ACC112 (cell line): ENCODE results near the gene CEND1.

Source experiments
- H2AFZ ChIP-seq: fragments of 200-600 bp; sonication (generic); one replicate; pipeline ENCODE4 v1.6.0; 2017; ENCODE audit warnings: antibody characterized with exemption, low read length; ENCODE audit not compliant: unreplicated experiment
- H3K27ac ChIP-seq: fragments of 200-600 bp; sonication (generic); 2 replicates; pipeline ENCODE4 v1.5.1; 2014; ENCODE audit warnings: low read depth, mild to moderate bottlenecking, antibody characterized with exemption, low read length, moderate library complexity
- H3K27me3 ChIP-seq: fragments of 200-600 bp; sonication (generic); 2 replicates; pipeline ENCODE4 v1.6.1; 2014; ENCODE audit warnings: mild to moderate bottlenecking, antibody characterized with exemption, low read length, moderate library complexity, mixed read lengths; ENCODE audit not compliant: insufficient read depth
- H3K36me3 ChIP-seq: fragments of 200-600 bp; sonication (generic); 2 replicates; pipeline ENCODE4 v1.6.1; 2016; ENCODE audit warnings: mild to moderate bottlenecking, antibody characterized with exemption, low read length, moderate library complexity, mixed read lengths; ENCODE audit not compliant: insufficient read depth
- H3K4me1 ChIP-seq: fragments of 200-600 bp; sonication (generic); one replicate; pipeline ENCODE4 v1.6.1; 2016; ENCODE audit warnings: low read length, mixed read lengths; ENCODE audit not compliant: insufficient read depth, unreplicated experiment, control insufficient read depth
- H3K4me3 ChIP-seq: fragments of 200-600 bp; sonication (generic); 2 replicates; pipeline ENCODE4 v1.5.1; 2014; ENCODE audit warnings: mild to moderate bottlenecking, low read depth, low read length
- H3K79me2 ChIP-seq: fragments of 200-600 bp; sonication (generic); one replicate; pipeline ENCODE4 v1.6.0; 2016; ENCODE audit warnings: low read length; ENCODE audit not compliant: control insufficient read depth, unreplicated experiment, insufficient read depth

The CEND1 gene

DNA sequence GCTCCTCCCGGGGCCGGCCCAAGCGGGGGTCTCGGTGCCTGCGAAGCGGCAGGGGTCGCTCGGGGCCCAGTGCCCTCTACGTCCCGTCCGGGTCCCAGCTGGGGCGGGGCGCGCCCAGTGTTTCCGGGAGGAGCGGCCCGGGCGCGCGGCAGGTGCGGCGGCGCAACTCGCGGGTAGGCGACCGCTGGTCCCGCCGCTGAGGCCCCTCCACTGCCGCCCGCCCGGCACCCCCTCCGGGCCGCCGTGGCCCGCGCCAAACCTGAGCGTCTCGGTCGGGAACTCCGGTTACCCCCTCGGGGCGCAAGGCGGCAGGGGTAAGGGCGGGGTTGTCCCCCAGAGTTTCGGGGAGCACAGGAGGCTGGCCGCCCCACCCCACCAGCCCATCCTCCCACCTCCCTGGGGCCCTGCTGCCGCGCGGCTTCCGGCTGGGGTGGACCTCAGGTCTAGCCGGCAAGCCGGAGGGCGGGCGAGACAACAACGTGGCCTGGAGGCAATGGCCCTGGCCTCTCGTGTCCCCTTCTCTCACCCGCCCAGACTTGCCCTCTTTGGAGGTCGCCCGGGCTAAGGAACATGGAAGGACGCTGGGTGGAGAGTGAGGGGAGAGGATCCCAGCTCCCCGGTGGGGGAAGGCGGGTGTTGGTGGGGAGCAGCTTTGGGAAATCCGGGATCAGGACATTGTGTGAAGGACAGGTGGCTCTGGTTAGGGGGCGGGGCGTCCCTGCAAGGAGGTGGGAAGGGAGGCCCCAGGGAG lies 37.4 kb upstream of the CEND1 start:
- Histone ChIP-seq H3K36me3 (0 out of 2 replicates have a peak, but pooled peaks cover 6% of the 10 kb centered on the region), H3K27me3 (peaks cover 10% of the 10 kb centered on the region; the same call in 1 of the 2 replicates), H3K4me3 (no peak overlapping the region), H3K4me1 (peaks cover 35% of the 10 kb centered on the region), H3K27ac (no peak overlapping the region), H3K79me2 (no peaks in the 10 kb centered on the region), H2AFZ (no peak overlapping the region)

DNA sequence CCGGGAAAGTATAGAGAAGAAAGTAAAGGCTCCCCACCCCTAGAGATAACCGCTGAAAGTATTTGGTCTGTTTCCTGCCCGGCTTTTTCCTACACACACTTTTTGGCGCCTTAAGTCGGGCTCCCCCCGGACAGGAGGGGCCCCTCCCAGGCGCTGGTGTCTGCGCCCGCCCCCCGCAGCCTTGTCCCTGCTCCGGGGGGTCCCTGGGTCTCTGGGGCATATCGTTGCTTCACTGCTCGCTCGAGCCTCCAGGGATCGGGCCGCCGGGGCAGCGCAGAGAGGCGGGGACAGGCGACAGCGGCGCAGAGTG lies 36.9 kb upstream of the CEND1 start:
- Histone ChIP-seq H3K36me3 (0 out of 2 replicates have a peak, but pooled peaks cover 6% of the 10 kb centered on the region), H3K4me1 (peaks cover 32% of the 10 kb centered on the region), H2AFZ (no peak overlapping the region), H3K27ac (no peak overlapping the region), H3K27me3 (peaks cover 10% of the 10 kb centered on the region; the same call in 1 of the 2 replicates), H3K4me3 (no peak overlapping the region), H3K79me2 (peaks cover 2% of the 10 kb centered on the region)

DNA sequence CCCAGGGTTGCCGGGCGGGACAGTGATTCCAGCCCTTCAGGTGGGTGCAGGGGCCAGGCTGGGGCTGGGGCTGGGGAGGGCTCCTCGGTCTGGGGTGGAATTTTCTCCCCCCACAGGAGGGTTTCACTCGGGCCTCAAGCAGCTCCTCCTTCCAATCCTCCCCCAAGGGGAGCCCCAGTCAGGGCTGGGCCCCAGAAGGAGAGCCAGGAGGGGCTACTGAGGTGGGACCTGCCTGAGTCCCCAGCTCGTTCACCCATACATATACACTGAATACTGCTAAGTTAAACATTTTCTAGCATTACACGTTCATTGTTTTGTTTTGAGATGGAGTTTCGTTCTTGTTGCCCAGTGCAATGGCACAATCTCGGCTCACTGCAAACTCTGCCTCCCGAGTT lies 36.3 kb upstream of the CEND1 start:
- Histone ChIP-seq H3K36me3 (0 out of 2 replicates have a peak, but pooled peaks cover 6% of the 10 kb centered on the region), H3K4me1 (peaks cover 32% of the 10 kb centered on the region), H3K27ac (no peak overlapping the region), H3K79me2 (peaks cover 7% of the 10 kb centered on the region), H3K27me3 (peaks cover 10% of the 10 kb centered on the region; the same call in 1 of the 2 replicates), H2AFZ (no peak overlapping the region), H3K4me3 (no peak overlapping the region)

DNA sequence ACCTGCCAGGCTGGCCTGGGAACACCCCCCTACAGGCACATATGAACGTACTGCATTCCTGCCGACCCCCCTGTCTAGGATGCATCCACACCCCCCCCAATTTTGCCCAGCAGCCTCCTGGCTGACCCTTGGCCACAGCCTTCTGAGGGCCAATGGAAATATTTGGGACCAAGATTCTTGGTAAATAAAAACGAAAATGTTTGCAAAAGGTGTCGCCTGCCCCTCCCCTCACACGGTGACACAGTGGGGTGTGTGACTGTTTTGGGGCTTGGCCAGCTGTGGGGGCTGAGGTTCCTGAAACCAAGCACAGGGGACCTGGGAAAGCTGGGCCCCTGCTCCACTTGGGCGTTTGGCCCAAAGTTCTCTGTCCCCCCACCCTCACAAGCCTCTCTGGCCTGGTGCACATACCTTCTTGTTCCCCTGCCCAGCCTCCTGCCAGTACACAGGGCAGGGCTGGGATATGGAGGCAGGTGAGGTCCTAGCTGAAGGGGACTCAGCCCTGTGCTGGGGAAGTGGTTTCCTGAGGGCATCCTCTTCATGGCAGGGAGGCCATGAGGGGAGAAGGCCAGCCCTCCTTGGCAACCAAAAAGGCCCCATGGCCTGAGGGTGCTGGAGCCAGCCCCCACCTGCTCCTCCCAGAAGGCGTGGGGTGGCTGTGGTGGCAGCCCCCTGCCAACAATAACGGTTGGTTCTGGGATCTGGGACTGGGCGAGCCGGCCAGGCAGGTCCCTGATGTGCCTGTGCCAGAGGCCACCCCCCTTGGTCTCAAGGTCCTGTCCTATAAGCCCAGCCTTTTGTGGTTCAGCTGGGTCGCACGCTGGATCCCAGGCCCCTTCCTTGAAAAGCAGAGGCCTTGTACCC lies 35.7 kb upstream of the CEND1 start:
- no peak overlapping the region for H2AFZ ChIP-seq
- H3K4me1 ChIP-seq = peaks cover 34% of the 10 kb centered on the region
- H3K27me3 ChIP-seq = peaks cover 7% of the 10 kb centered on the region; the same call in 1 of the 2 replicates
- peaks cover 11% of the 10 kb centered on the region for H3K79me2 ChIP-seq
- H3K27ac ChIP-seq = no peak overlapping the region
- H3K36me3 ChIP-seq = 0 out of 2 replicates have a peak, but pooled peaks cover 6% of the 10 kb centered on the region
- H3K4me3 ChIP-seq = no peak overlapping the region

DNA sequence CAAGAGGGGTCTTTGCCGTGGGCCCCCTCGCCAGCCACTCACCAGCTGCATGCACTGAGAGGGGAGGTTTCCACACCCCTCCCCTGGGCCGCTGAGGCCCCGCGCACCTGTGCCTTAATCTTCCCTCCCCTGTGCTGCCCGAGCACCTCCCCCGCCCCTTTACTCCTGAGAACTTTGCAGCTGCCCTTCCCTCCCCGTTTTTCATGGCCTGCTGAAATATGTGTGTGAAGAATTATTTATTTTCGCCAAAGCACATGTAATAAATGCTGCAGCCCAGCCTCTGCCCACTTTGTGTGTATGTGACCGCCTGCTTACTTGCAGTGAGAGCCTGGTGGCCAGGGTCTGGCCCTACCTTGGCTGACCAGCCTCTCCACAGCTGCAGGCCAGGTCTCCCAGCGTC lies 35.1 kb upstream of the CEND1 start:
- Histone ChIP-seq H3K27me3 (peaks cover 4% of the 10 kb centered on the region; the same call in 1 of the 2 replicates), H3K36me3 (0 out of 2 replicates have a peak, but pooled peaks cover 6% of the 10 kb centered on the region), H3K4me3 (no peak overlapping the region), H2AFZ (no peak overlapping the region), H3K27ac (no peak overlapping the region), H3K79me2 (peaks cover 15% of the 10 kb centered on the region), H3K4me1 (peaks cover 32% of the 10 kb centered on the region)

DNA sequence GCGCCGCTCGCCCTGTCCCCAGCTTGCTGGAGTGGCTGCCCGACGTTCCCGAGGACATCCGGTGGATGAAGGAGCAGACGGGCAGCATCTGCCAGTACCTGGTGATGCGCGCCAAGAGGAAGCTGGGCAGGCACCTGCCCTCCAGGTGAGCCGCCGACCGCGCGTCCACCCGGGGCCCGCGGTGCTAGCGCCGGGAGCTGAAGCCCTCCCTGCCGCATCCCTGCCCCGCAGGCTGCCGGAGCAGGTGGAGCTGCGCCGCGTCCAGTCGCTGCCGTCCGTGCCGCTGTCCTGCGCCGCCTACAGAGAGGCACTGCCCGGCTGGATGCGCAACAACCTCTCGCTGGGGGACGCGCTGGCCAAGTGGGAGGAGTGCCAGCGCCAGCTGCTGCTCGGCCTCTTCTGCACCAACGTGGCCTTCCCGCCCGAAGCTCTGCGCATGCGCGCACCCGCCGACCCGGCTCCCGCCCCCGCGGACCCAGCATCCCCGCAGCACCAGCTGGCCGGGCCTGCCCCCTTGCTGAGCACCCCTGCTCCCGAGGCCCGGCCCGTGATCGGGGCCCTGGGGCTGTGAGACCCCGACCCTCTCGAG lies 34.5 kb upstream of the CEND1 start:
- Histone ChIP-seq H3K36me3 (0 out of 2 replicates have a peak, but pooled peaks cover 6% of the 10 kb centered on the region), H2AFZ (no peak overlapping the region), H3K27ac (no peak overlapping the region), H3K27me3 (peaks cover 4% of the 10 kb centered on the region; the same call in 1 of the 2 replicates), H3K79me2 (peaks cover 15% of the 10 kb centered on the region), H3K4me1 (peaks cover 27% of the 10 kb centered on the region), H3K4me3 (no peak overlapping the region)

DNA sequence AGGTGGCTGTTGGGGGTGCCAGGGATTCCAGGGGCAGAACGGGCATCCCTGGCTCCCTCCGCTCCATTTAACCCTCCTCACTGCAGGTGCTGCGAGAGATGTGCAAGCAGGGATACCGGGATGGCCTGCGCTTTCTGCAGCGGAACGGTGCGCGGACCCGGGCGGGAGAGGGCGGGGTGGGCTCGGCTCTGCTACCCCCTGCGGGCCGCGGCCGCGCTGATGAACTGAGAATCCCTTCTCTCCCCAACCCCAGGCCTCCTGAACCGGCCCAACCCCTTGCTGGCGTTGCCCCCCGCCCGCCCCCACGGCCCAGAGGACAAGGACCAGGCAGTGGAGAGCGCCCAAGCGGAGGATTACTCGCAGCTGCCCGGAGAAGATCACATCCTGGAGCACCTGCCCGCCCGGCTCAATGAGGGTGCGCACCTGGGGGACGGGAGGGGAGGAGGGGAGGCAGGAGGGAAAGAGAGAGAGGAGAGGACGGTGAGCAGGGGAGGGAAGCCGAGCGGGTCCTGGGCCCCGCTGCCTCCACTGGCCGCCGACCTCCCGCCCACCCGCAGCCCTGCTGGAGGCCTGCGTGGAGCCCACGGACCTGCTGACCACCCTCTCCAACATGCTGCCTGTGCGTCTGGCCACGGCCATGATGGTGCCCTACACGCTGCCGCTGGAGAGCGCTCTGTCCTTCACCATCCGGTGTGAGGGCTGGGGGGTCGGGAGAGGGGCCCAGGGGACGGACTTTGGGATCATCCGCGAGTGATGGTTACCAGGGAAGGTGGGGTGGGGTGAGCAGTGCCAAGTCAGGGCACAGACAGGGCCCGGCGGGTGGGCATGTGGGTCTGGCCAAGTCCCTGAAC lies 33.8 kb upstream of the CEND1 start:
- H3K4me3 ChIP-seq = no peak overlapping the region
- H2AFZ ChIP-seq = no peak overlapping the region
- H3K4me1 ChIP-seq = peaks cover 25% of the 10 kb centered on the region
- H3K79me2 ChIP-seq = peaks cover 15% of the 10 kb centered on the region
- H3K36me3 ChIP-seq = 0 out of 2 replicates have a peak, but pooled peaks cover 6% of the 10 kb centered on the region
- H3K27me3 ChIP-seq = peaks cover 4% of the 10 kb centered on the region; the same call in 1 of the 2 replicates
- H3K27ac ChIP-seq = no peak overlapping the region

DNA sequence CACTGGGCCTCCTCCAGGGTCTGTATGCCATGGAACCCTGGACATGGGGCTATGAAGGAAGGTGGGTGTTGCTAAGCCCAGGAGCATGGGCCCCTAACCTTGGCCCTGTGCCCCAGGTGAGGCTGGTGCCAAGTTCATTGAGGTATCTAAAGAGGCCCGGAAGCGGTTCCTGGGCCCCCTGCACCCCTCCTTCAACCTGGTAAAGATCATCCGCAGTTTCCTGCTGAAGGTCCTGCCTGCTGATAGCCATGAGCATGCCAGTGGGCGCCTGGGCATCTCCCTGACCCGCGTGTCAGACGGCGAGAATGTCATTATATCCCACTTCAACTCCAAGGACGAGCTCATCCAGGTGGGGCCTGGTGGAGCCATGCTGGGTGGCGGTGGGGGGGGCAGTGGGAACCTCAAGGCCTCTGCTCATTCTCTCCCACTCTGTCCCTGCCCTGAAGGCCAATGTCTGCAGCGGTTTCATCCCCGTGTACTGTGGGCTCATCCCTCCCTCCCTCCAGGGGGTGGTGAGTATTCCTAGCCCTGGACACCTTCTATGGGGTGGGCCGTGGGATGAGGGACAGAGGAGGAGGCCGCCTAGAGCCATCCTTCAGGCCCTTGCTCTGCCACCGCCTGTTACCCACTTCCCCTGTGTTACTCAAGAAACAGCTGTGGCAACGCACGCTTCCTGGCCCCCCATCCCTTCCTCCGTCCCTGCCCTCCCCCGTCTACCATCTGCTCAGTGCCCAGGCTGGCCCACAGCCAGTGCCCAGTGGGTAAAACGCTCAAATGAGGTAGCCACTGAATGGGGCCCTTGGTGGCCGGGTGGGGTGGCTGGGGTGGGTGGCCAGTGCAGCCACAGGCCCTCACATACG lies 31.9 kb upstream of the CEND1 start:
- Histone ChIP-seq H3K4me3 (peak overlapping the region; percentile 92), H3K27me3 (peaks cover under 1% of the 10 kb centered on the region; the same call in 1 of the 2 replicates), H3K36me3 (0 out of 2 replicates have a peak, but pooled peaks cover 6% of the 10 kb centered on the region), H2AFZ (no peak overlapping the region), H3K27ac (no peak overlapping the region), H3K4me1 (peaks cover 26% of the 10 kb centered on the region), H3K79me2 (peaks cover 15% of the 10 kb centered on the region)
